Measurements from ENCODE around the gene SLC2A8. TPM values are rescaled to one million over a fixed set of nuclear protein-coding genes. Genes with fewer than 3 reads are reported as not detected.
A peak's percentile ranks its signal among the peaks of the same experiment; 100 is the strongest.

SLC2A8 gene
- total RNA-seq, result 30.9 to 36.0 TPM (median 32.7 TPM) in 3 replicates

- Mint-ChIP-seq H3K36me3 (peaks cover 2% of the 10 kb centered on the region), H3K27ac (peak within 1 kb of the TSS; percentile 79), H3K4me3 (peak within 1 kb of the TSS; percentile 77), H3K4me1 (peaks cover 35% of the 10 kb centered on the region), H3K9me3 (no peaks in the 10 kb centered on the region), H3K27me3 (ENCODE audit: low read depth) (no peaks in the 10 kb centered on the region)
- peak; percentile 97 for DNase-seq (ENCODE audit: low spot score in 2 of 2, unreplicated experiment in 2 of 2)
- TF ChIP-seq CTCF (IDR thresholded peaks at IDR 0.05; ENCODE audit: unreplicated experiment), result no peak
Measured at GRCh38 chr9:127396808-127397645, at the start of gene SLC2A8. Gene SLC2A8 (plus strand): TSS chr9:127397169. CDS start chr9:127397231, 62 bp downstream.

GRCh38 chr9:127347831-127348776, 48.9 kb upstream of the SLC2A8 start:
- Mint-ChIP-seq H3K9me3 (no peaks in the 10 kb centered on the region), H3K36me3 (peaks cover 16% of the 10 kb centered on the region), H3K27ac (no peak overlapping the region), H3K4me3 (no peak overlapping the region), H3K27me3 (ENCODE audit: low read depth) (no peaks in the 10 kb centered on the region), H3K4me1 (peaks cover 7% of the 10 kb centered on the region)
- TF ChIP-seq CTCF (IDR thresholded peaks at IDR 0.05; ENCODE audit: unreplicated experiment), result no peak
- DNase-seq (ENCODE audit: low spot score in 2 of 2, unreplicated experiment in 2 of 2), result no peak

GRCh38 chr9:127349483-127350113, 47.4 kb upstream of the SLC2A8 start:
- peaks cover 8% of the 10 kb centered on the region for H3K36me3 Mint-ChIP-seq
- H3K4me3 Mint-ChIP-seq, result no peak overlapping the region
- H3K27me3 Mint-ChIP-seq (ENCODE audit: low read depth), result no peaks in the 10 kb centered on the region
- no peak overlapping the region for H3K27ac Mint-ChIP-seq
- no peak for DNase-seq (ENCODE audit: low spot score in 2 of 2, unreplicated experiment in 2 of 2)
- no peak for TF ChIP-seq CTCF (IDR thresholded peaks at IDR 0.05; ENCODE audit: unreplicated experiment)
- no peaks in the 10 kb centered on the region for H3K9me3 Mint-ChIP-seq
- H3K4me1 Mint-ChIP-seq, result peaks cover 11% of the 10 kb centered on the region

GRCh38 chr9:127351182-127352166, 45.5 kb upstream of the SLC2A8 start:
- DNase-seq (ENCODE audit: low spot score in 2 of 2, unreplicated experiment in 2 of 2), result no peak
- Mint-ChIP-seq H3K27me3 (ENCODE audit: low read depth) (no peaks in the 10 kb centered on the region), H3K36me3 (peaks cover 19% of the 10 kb centered on the region), H3K4me3 (no peak overlapping the region), H3K9me3 (no peaks in the 10 kb centered on the region), H3K4me1 (peaks cover 11% of the 10 kb centered on the region), H3K27ac (no peak overlapping the region)
- no peak for TF ChIP-seq CTCF (IDR thresholded peaks at IDR 0.05; ENCODE audit: unreplicated experiment)

All from mesothelial cell of epicardium (in vitro differentiated cells).